Liver (tissue), 9 donors: Measurements from ENCODE around the gene PGS1. TPM values are rescaled to one million over a fixed set of nuclear protein-coding genes. Genes with fewer than 3 reads are reported as not detected.

Experiments used
- DNase-seq: peaks from one replicate; pipeline ENCODE4 v3.0.0-alpha.2; 2017; ENCODE audit warnings: low spot score
- H3K27ac ChIP-seq, 2 donors: one replicate each; pipeline ENCODE4 v1.7.0; 2013; ENCODE audit warnings: inconsistent platforms in 2 of 2, low read length in 2 of 2, control low read depth in 1 of 2, low read depth in 1 of 2, mild to moderate bottlenecking in 1 of 2
- H3K27me3 ChIP-seq, 4 donors: one replicate each; pipeline versions ENCODE4 v1.6.1 to v1.7.0; 2013; ENCODE audit warnings: low read length in 3 of 4, inconsistent platforms in 1 of 4, mild to moderate bottlenecking in 1 of 4, moderate library complexity in 1 of 4; ENCODE audit not compliant: control insufficient read depth in 4 of 4, insufficient read depth in 4 of 4
- H3K36me3 ChIP-seq, 4 donors: one replicate each; pipeline versions ENCODE4 v1.6.1 to v1.7.0; 2013; ENCODE audit warnings: low read length in 3 of 4, mild to moderate bottlenecking in 3 of 4, low read depth in 1 of 4, moderate library complexity in 1 of 4; ENCODE audit not compliant: control insufficient read depth in 4 of 4, insufficient read depth in 3 of 4
- H3K4me1 ChIP-seq, 4 donors: one replicate each; pipeline versions ENCODE4 v1.6.1 to v1.7.0; 2013; ENCODE audit warnings: low read length in 3 of 4, mild to moderate bottlenecking in 3 of 4, moderate library complexity in 1 of 4; ENCODE audit not compliant: control insufficient read depth in 4 of 4, insufficient read depth in 4 of 4
- H3K4me3 ChIP-seq, 3 donors: one replicate each; pipeline versions ENCODE4 v1.6.1 to v1.7.0; 2013; ENCODE audit warnings: low read length in 3 of 3, control low read depth in 1 of 3, low read depth in 1 of 3, mild to moderate bottlenecking in 1 of 3
- H3K9ac ChIP-seq, 2 donors: one replicate each; pipeline ENCODE4 v1.7.0; 2013; ENCODE audit warnings: low read length in 2 of 2, mild to moderate bottlenecking in 2 of 2, moderate library complexity in 2 of 2, control low read depth in 1 of 2, low read depth in 1 of 2
- H3K9me3 ChIP-seq, 4 donors: one replicate each; pipeline versions ENCODE4 v1.6.1 to v1.7.0; 2013; ENCODE audit warnings: low read length in 3 of 4; ENCODE audit not compliant: control insufficient read depth in 4 of 4
- ATF3 ChIP-seq: IDR thresholded peaks from 2 replicates; pipeline ENCODE4 v1.6.1; 2016; ENCODE audit warnings: antibody characterized with exemption
- EGR1 ChIP-seq, 2 donors: IDR thresholded peaks; 2 replicates each; pipeline ENCODE4 v1.6.1; 2016 to 2018; ENCODE audit warnings: antibody characterized with exemption in 2 of 2, low read depth in 2 of 2
- FOXA2 ChIP-seq: IDR thresholded peaks from 2 replicates; pipeline ENCODE4 v1.6.1; 2016; ENCODE audit warnings: antibody characterized with exemption
- HNF4A ChIP-seq, 2 donors: conservative IDR thresholded peaks; 2 replicates each; pipeline ENCODE4 v1.6.1; 2016; ENCODE audit warnings: antibody characterized with exemption in 2 of 2, mild to moderate bottlenecking in 2 of 2
- HNF4G ChIP-seq: IDR thresholded peaks from 2 replicates; pipeline ENCODE4 v1.6.1; 2016; ENCODE audit warnings: antibody characterized with exemption
- MAX ChIP-seq: IDR thresholded peaks from 2 replicates; pipeline ENCODE4 v1.6.1; 2016; ENCODE audit warnings: antibody characterized with exemption
- REST ChIP-seq: IDR thresholded peaks from 2 replicates; pipeline ENCODE4 v1.6.1; 2016; ENCODE audit warnings: antibody characterized with exemption, mild to moderate bottlenecking
- YY1 ChIP-seq: IDR thresholded peaks from 2 replicates; pipeline ENCODE4 v1.6.1; 2016; ENCODE audit warnings: antibody characterized with exemption, mild to moderate bottlenecking
- ZBTB33 ChIP-seq: IDR thresholded peaks from 2 replicates; pipeline ENCODE4 v1.6.1; 2016; ENCODE audit warnings: antibody characterized with exemption
- WGBS: extraction: QIAGEN DNeasy Blood & Tissue Kit; methylation state at CpG from one replicate; pipeline ENCODE4 v1.1.7; 2013; 5-methylcytosine and 5-hydroxymethylcytosine counted together
- polyA plus RNA-seq, 2 donors: library from polyadenylated mRNA; stranded (reverse) in 1 of 2; unstranded in 1 of 2; fragments of 200-250 nt in 1 of 2; fragments of >200 nt in 1 of 2; fragmentation: Nextera tagmentation in 1 of 2; extraction: Ambion mirVana in 1 of 2; gene quantifications; one replicate each; pipeline versions ENCODE4 v1.2.1 to v1.2.3, GENCODE V29; 2013 to 2015
- total RNA-seq, 2 donors: library from RNA; depleted of rRNA; stranded (reverse); fragments of >200 nt; gene quantifications; one replicate each; pipeline ENCODE4 v1.2.3, GENCODE V29; 2014
- donor health status: healthy.
- donor health status: healthy.
- donor health status: healthy.
- donor health status: healthy.
- donor health status: healthy.

PGS1 gene
- total and polyA plus RNA-seq, 4 donors, result 8.1 to 24.1 (median 12.2) TPM

GRCh38 chr17:78428025-78428575 is 49.7 kb downstream of the PGS1 start:
- H3K36me3 ChIP-seq, result peaks cover 6 to 34% (median 11%) of the 10 kb centered on the region in 4 donors
- TF ChIP-seq HNF4G (no peak), YY1 (no peak), ZBTB33 (no peak)
- H3K27me3 ChIP-seq, result no peaks in the 10 kb centered on the region
- no peaks in the 10 kb centered on the region for H3K9me3 ChIP-seq
- H3K27ac ChIP-seq, result no peak overlapping the region
- H3K4me3 ChIP-seq, result no peak overlapping the region
- no peak overlapping the region for H3K9ac ChIP-seq
- no peak for DNase-seq
- WGBS, result 89% methylated on average over 20 of the region's 20 CpGs
- peaks cover 2 to 9% (median 5%) of the 10 kb centered on the region in 4 donors for H3K4me1 ChIP-seq

- peaks cover 5 to 28% (median 6%) of the 10 kb centered on the region in 4 donors for H3K36me3 ChIP-seq
- H3K27me3 ChIP-seq, result no peaks in the 10 kb centered on the region
- no peak overlapping the region for H3K27ac ChIP-seq
- peaks cover 2 to 10% (median 5%) of the 10 kb centered on the region in 4 donors for H3K4me1 ChIP-seq
- H3K9me3 ChIP-seq, result no peaks in the 10 kb centered on the region
- TF ChIP-seq HNF4A (conservative IDR thresholded peaks at IDR 0.05) (no peak), EGR1 (IDR thresholded peaks at IDR 0.05; ENCODE audit: low read depth in 2 of 2) (no peak), ZBTB33 (no peak), ATF3 (no peak), MAX (no peak), REST (no peak), FOXA2 (no peak)
- DNase-seq, result no peak
- H3K4me3 ChIP-seq, result no peak overlapping the region
- WGBS, result 81% methylated on average over 24 of the region's 24 CpGs
- H3K9ac ChIP-seq, result no peak overlapping the region
Observed at GRCh38 chr17:78428836-78429617, 50.6 kb downstream of the PGS1 start.
